GM18867 (cell line): ENCODE data around the gene PACRG.

Experiments used
- ATAC-seq: cut with Tn5 transposase; IDR thresholded peaks from one replicate; pipeline ENCODE4 v1.9.1; 2021; ENCODE audit warnings: mild to moderate bottlenecking, moderate library complexity; ENCODE audit not compliant: unreplicated experiment

PACRG gene

DNA sequence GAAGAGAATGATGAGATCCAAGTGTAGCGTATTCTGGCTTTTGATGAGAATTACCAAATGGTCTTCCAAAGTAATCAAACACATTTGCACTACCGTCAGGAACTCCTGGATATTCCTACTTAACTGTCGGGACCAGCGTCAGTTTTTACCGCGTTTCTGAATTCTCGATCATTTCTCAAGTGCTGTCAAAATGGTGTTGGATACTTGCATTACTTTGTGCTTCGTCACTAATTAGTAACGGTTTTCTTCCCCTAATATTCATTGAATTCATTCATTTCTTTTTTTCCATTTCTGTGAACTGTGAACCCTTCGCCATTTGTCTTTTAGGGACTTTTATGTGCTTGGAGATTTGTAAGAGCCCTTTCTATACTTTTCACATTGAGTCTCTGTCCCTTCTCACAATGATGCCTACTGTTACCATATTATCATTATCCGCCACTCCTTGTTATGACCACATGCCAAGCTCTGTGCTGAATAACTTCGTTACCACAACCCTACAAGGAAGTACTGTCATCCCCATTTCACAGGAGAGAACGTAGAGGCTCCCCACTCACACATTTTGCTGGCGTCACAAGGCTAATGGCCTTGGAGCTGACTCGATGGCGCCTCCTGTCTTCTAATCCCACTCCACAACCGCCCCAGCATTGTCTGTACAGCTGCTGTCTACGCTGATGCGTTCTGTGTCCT lies 612.6 kb downstream of the PACRG start:
- ATAC-seq = no peak

- no peak for ATAC-seq
Observed at GRCh38 chr6:163341224-163342061, 613.7 kb downstream of the PACRG start.

DNA sequence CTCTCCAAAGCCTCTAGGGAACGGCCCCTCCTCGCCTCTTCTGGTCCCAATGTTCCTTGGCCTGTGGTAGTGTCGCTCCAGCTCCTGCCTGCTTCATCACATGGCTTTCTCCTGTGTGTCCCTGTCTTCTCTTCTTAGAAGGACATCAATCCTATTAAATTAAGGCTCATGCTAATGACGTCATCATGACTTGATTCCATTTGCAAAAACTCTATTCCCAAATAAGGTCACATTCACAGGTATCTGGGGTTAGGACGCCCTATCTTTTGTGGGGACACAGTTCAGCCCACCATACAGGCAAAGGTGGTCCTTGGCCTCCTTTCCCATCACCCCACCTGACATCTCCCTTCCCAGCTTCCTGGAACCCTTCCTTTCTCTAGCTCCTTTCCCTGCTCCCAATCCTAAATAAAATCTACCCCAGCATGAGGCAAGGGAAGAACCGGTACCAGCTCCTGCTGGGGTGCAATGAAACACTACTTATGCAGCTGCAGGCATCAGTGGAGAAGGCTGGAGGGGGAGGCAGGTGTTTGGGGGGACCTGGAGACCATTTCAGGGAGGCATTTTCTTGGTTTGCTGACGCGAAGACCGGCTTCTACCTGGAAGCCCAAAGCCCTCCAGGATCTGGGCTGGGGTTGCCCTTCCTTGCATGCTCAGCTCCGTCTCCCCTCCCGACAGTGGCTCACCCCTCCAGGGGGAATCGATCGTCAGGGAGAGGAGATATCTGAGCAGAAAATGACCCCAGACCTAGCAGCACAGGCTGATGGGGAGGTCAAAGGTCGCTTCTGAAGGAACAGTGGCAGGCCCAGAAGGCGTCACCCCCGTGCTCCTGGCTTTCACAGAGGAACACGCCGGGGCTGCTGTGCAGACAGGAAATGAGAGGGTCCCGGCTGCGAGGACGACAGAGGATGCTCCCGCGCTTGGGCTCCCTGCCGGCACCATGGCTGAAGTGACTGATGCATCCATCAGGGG lies 615.1 kb downstream of the PACRG start:
- ATAC-seq = no peak

GRCh38 chr6:163343609-163344008 lies 615.8 kb downstream of the PACRG start:
- ATAC-seq = no peak

DNA sequence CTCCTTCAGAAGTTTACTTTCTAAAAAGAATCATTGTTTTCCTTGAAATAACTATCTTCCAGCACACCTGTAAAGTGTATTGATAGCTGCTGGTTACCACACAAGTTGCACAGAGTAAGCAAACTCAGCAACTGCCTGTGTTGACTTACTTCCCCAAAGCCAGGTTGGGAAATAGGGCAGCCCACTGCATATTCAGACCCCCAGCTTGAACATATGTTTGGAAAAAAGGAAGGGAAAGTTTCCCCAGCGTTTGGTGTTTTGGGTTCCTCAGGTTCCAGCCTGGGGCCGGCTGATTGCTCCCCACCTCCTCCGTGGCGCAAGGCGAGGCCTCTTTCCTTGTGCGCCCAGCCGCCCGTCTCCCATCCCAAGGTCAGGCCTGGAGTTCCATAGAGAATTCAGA lies 616.6 kb downstream of the PACRG start:
- no peak for ATAC-seq

- no peak for ATAC-seq
Observed at GRCh38 chr6:163345931-163346330, 618.2 kb downstream of the PACRG start.

DNA sequence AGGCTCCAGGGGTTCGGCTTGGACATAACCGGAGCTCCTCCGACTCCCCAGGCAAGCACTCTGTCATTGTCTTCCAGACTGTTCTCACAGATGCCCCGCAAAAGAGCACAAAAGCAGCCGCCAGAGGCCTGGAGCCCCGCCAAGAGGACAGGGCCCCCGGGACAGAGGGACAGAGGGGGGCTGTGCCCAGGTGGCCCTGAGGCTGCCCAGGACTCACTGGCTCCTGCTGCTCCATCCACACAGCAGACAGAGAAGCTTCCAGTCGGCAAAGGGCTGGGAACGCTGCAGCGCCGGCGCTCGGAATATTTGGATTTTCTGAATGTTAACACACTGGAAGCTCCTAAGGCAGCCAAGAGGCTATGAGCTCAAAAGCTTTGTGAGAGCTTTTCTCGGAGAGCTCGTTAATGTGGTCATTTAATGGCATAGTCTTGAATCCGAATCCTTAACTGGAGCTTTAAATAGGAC lies 618.8 kb downstream of the PACRG start:
- ATAC-seq = no peak

DNA sequence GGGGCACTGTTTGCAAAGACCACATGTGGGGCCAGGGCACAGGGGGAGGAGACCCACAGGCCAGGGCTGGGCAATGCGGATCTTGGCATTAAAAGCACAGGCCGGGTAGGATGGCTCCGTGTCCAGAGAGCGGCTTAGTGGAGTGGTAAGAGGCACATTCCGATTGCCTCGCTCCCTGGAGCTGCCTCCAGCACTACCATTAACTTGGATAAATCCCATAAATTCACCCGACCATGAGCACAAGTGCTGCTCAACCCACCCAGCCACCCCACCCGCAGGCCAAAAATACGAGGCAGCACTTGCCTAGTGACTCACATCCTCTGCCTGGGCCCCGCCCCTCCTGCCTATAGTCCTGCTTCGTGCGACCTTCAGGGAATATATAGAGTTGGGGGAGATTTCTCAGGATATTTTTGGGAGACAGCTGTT lies 619.3 kb downstream of the PACRG start:
- no peak for ATAC-seq

DNA sequence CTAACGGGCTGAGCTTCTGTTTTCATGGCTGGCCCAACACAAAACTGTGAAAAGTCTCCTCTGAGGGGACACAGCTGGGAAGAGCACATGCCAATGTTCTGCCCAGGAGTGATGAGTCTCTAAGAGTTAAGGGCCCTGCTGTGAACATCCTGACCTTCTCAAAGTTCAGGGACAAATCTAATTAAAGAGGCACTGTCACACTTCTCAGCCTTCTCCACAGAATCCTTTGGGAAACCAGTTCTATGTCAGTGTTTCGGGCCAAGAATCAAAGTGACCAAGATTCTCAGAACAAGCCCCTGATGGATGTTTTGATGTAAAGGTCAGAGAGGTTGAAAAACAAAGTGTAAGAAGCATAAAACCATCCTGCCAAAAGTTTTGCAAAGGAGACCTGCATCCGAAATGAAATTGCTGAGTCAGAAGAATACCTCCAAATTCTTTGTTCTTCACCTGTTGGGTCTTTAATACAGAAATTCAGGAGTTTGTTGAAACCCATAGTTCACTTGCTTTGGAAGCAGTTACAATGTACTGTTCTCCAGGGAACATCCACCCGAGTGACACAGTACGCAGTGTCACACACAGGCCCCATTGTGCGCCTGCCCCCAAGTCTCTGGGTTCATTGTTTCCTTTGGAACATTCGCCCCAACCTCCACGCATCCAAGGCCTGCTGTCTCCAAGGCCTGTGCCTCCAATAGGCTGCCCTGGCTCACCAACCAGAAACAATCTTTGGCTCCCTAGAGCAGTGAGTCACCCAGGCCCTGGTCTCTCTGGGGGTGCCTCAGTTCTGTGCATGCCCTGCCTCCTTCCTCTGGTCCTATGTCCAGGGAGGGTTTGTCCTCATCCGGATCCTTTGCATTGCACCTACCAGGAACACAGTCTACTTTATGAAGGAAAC lies 621.3 kb downstream of the PACRG start:
- ATAC-seq = no peak

- ATAC-seq = no peak
Observed at GRCh38 chr6:163349696-163350095, 621.9 kb downstream of the PACRG start.

GRCh38 chr6:163351013-163351412 lies 623.2 kb downstream of the PACRG start:
- no peak for ATAC-seq

GRCh38 chr6:163352011-163352685 lies 624.4 kb downstream of the PACRG start:
- no peak for ATAC-seq

DNA sequence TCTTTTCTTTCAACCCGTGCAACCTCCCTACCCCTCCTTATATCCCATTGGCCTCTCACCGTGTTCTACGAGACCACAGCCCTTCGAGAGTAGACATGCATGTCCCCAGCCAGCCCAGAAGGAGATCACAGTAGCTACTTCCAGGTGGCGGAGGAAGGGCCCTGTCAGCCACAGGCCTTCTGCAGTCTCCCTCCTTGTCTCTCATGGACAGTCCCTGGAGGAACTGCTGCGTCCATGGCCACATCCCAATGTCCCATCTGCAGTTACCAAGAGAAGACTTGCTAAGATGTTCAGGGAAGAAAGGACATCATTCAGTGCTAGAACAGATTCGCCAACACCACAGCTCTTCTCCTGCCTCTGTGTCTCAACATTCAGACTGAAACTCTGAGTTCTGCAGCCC lies 625.2 kb downstream of the PACRG start:
- ATAC-seq = no peak

- no peak for ATAC-seq
Observed at GRCh38 chr6:163354085-163354484, 626.3 kb downstream of the PACRG start.

DNA sequence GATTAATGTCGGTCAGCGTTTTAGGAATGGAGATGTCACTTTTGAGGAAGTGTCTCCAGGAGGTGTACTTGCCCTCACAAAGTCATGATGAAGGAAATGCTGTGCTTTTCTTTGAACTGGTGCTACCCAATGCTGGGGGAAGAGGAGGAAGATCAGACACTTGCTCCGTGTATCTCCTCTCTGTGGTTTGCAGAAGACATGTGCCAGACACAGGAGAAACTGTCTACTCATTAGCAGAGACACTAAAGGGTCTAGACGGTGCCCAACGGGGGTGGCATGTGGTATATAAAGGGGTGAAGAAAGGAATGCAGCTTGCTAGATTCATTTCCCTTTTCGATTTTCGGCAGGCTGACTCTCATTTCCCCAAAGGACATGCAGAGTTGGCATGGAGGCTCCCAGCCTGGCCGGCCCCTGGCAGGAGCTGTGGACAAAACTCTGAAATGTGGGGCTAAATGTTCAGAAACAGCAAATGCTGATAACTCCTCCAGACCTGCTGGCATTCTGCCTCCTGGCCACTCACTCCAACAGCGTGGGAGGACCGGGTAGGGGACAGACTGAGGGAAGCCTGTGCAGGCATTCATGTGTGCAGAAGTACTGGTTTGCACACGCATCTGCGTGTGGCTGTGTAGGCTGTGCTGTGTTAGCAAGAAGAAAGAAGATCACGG lies 627.1 kb downstream of the PACRG start:
- ATAC-seq = peak; percentile 60

GRCh38 chr6:163355426-163355991 lies 627.7 kb downstream of the PACRG start:
- no peak for ATAC-seq

DNA sequence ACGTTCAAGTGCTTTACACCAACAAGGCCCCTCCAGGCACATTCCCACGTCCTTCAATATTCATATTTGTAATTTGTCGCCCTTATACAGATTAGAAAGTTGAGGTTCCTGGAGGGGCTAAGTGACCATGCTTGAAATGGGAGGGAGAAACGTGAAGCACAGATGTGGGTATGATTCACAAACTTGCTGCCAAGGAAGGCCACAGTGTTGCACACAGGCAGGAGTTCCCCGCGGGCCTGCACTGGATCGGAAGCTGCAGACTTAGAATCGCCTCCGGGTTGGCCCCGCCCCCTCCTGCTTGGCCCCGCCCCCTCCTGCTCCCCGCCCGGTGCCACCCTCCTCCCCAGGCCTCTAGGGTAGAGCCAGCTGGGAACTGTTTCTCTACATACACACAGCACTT lies 628.5 kb downstream of the PACRG start:
- ATAC-seq = no peak

- ATAC-seq = no peak
Observed at GRCh38 chr6:163356743-163357142, 629.0 kb downstream of the PACRG start.

- ATAC-seq = no peak
Observed at GRCh38 chr6:163364641-163365040, 636.9 kb downstream of the PACRG start.
